ENCODE data around the gene EIF4E2. TPM values are rescaled to one million over a fixed set of nuclear protein-coding genes. Genes with fewer than 3 reads are reported as not detected.

EIF4E2 gene
- polyA plus RNA-seq, 1 experiment, result 40.5 TPM

DNA sequence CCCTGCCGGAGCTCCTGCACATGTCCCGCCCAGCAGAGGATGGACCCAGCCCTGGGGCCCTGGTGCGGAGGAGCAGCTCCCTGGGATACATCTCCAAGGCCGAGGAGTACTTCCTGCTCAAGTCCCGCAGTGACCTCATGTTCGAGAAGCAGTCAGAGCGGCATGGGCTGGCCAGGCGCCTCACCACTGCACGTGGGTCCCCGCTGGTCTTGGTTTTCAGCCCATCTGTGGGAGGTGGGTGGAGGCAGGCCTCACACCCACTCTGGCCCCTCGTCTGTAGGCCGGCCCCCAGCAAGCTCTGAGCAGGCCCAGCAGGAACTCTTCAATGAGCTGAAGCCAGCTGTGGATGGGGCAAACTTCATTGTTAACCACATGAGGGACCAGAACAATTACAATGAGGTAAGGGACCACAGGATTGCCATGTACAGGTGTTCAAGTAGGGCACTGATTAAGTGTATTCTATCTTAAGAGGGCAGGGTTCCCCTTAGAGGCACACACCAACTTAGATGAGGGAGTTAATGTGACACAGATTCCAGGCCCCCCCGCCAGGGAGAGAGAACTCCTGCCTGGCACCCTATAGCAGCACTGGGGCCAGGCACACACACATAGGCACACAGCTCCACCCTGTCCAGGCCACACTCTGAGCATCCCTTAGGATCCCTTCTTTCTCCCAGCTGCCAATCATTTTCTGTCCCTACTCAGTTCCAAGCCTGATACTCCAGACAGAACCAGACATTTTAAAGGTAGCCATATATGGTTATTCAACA, 16.4 kb upstream of the EIF4E2 start:
- no peak for TF ChIP-seq CTCF (IDR thresholded peaks at IDR 0.05; ENCODE audit: low read depth, low read length)
- no peak overlapping the region for H3K4me3 ChIP-seq (ENCODE audit: low read depth, low read length)
- ChIA-PET CTCF (no interaction called here), POLR2A (no interaction called here)
- H3K27me3 ChIP-seq (ENCODE audit: control insufficient read depth, insufficient read depth, low read length), result peaks cover 7% of the 10 kb centered on the region
- H3K27ac ChIP-seq (ENCODE audit: low read depth, low read length), result no peak overlapping the region
- peaks cover 8% of the 10 kb centered on the region for H3K9me3 ChIP-seq (ENCODE audit: control insufficient read depth, insufficient read depth, low read length)
- DNase-seq (ENCODE audit: low read depth, low spot score), result no peak

- DNase-seq (ENCODE audit: low read depth, low spot score), result no peak
- H3K27ac ChIP-seq (ENCODE audit: low read depth, low read length), result no peak overlapping the region
- H3K4me3 ChIP-seq (ENCODE audit: low read depth, low read length), result no peak overlapping the region
- H3K27me3 ChIP-seq (ENCODE audit: control insufficient read depth, insufficient read depth, low read length), result peaks cover 11% of the 10 kb centered on the region
- CTCF ChIA-PET, result no interaction called here
- peaks cover 8% of the 10 kb centered on the region for H3K9me3 ChIP-seq (ENCODE audit: control insufficient read depth, insufficient read depth, low read length)
- POLR2A ChIA-PET, result no interaction called here
- TF ChIP-seq CTCF (IDR thresholded peaks at IDR 0.05; ENCODE audit: low read depth, low read length), result no peak
Measured at GRCh38 chr2:232534940-232535651, 15.4 kb upstream of the EIF4E2 start.

GRCh38 chr2:232535761-232536530, 14.5 kb upstream of the EIF4E2 start:
- no peak for TF ChIP-seq CTCF (IDR thresholded peaks at IDR 0.05; ENCODE audit: low read depth, low read length)
- DNase-seq (ENCODE audit: low read depth, low spot score), result no peak
- Histone ChIP-seq H3K27me3 (ENCODE audit: control insufficient read depth, insufficient read depth, low read length) (peaks cover 13% of the 10 kb centered on the region), H3K9me3 (ENCODE audit: control insufficient read depth, insufficient read depth, low read length) (peaks cover 8% of the 10 kb centered on the region), H3K4me3 (ENCODE audit: low read depth, low read length) (no peak overlapping the region), H3K27ac (ENCODE audit: low read depth, low read length) (no peak overlapping the region)
- ChIA-PET POLR2A (no interaction called here), CTCF (no interaction called here)

DNA sequence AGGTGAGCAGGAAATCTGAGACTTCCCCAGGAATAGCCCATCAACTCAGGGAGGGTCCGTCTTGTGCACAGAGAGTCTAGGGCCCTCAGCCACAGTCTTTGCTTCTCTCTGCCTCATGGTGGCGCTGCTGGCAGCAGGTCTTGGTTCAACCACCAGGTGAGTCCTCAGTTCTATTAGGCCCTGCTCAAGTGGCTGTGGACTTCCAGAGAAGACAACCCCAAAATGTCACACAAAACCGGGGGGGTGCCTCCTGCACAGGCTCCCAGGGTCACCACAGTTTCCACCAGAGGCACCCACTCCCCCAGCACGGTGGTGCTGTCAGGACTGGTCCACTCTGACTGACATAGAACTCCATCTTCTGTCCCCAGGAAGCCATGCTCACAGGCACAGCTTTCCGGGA, 13.4 kb upstream of the EIF4E2 start:
- peak; percentile 24 for TF ChIP-seq CTCF (IDR thresholded peaks at IDR 0.05; ENCODE audit: low read depth, low read length)
- no peak overlapping the region for H3K4me3 ChIP-seq (ENCODE audit: low read depth, low read length)
- H3K27me3 ChIP-seq (ENCODE audit: control insufficient read depth, insufficient read depth, low read length), result peaks cover 13% of the 10 kb centered on the region
- no peak overlapping the region for H3K27ac ChIP-seq (ENCODE audit: low read depth, low read length)
- CTCF ChIA-PET, result interaction anchor here (1.6 kb wide), 1 partner anchor 15 kb away, joined by 3 read pairs; no protein-coding TSS in a partner anchor
- DNase-seq (ENCODE audit: low read depth, low spot score), result no peak
- H3K9me3 ChIP-seq (ENCODE audit: control insufficient read depth, insufficient read depth, low read length), result peaks cover 8% of the 10 kb centered on the region
- POLR2A ChIA-PET, result no interaction called here
